Measurements from ENCODE around the gene OR10Z1. TPM values are rescaled to one million over a fixed set of nuclear protein-coding genes. Genes with fewer than 3 reads are reported as not detected.

OR10Z1 gene
- total and polyA plus RNA-seq, 9 of the 15 experiments (the other 6 are each of a cell fraction or from before 2014, with no cell fraction given), result 0.01 to 0.94 (median 0.35) TPM; not detected in 5

DNA sequence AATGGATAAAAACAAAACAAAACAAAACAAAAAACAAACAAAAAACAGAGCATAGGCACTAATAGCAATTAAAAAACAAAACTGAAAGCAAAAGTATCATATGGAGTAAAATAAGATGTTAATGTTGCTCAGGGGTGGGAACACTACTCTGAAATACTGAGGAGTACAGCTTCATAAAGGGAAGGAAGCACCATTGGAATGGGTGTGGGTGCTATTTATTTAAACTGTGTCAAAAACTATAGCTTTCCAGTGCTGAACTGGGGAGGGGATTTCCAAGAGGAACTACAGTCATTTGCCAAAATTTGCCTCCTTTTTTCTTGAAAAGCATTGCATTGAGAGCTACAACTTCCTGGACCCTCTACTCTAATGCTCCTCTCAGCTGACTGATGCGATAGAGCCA is 41.4 kb downstream of the OR10Z1 start (continued):
- TF ChIP-seq, protein P1, sequence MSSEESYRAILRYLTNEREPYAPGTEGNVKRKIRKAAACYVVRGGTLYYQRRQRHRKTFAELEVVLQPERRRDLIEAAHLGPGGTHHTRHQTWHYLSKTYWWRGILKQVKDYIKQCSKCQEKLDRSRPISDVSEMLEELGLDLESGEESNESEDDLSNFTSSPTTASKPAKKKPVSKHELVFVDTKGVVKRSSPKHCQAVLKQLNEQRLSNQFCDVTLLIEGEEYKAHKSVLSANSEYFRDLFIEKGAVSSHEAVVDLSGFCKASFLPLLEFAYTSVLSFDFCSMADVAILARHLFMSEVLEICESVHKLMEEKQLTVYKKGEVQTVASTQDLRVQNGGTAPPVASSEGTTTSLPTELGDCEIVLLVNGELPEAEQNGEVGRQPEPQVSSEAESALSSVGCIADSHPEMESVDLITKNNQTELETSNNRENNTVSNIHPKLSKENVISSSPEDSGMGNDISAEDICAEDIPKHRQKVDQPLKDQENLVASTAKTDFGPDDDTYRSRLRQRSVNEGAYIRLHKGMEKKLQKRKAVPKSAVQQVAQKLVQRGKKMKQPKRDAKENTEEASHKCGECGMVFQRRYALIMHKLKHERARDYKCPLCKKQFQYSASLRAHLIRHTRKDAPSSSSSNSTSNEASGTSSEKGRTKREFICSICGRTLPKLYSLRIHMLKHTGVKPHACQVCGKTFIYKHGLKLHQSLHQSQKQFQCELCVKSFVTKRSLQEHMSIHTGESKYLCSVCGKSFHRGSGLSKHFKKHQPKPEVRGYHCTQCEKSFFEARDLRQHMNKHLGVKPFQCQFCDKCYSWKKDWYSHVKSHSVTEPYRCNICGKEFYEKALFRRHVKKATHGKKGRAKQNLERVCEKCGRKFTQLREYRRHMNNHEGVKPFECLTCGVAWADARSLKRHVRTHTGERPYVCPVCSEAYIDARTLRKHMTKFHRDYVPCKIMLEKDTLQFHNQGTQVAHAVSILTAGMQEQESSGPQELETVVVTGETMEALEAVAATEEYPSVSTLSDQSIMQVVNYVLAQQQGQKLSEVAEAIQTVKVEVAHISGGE (CRISPR knock-in tag; IDR thresholded peaks at IDR 0.05), result no peak
- TF ChIP-seq ETV1 (tag; conservative IDR thresholded peaks at IDR 0.05; ENCODE audit: low read depth), result no peak
- TF ChIP-seq, protein P2, sequence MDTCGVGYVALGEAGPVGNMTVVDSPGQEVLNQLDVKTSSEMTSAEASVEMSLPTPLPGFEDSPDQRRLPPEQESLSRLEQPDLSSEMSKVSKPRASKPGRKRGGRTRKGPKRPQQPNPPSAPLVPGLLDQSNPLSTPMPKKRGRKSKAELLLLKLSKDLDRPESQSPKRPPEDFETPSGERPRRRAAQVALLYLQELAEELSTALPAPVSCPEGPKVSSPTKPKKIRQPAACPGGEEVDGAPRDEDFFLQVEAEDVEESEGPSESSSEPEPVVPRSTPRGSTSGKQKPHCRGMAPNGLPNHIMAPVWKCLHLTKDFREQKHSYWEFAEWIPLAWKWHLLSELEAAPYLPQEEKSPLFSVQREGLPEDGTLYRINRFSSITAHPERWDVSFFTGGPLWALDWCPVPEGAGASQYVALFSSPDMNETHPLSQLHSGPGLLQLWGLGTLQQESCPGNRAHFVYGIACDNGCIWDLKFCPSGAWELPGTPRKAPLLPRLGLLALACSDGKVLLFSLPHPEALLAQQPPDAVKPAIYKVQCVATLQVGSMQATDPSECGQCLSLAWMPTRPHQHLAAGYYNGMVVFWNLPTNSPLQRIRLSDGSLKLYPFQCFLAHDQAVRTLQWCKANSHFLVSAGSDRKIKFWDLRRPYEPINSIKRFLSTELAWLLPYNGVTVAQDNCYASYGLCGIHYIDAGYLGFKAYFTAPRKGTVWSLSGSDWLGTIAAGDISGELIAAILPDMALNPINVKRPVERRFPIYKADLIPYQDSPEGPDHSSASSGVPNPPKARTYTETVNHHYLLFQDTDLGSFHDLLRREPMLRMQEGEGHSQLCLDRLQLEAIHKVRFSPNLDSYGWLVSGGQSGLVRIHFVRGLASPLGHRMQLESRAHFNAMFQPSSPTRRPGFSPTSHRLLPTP (IDR thresholded peaks at IDR 0.05; ENCODE audit: borderline replicate concordance, extremely low read depth, insufficient read length), result no peak
- no peak for TF ChIP-seq CBX8 (IDR thresholded peaks at IDR 0.05; ENCODE audit: borderline replicate concordance, extremely low read depth, low read depth, low read length, poor library complexity, severe bottlenecking)

Measured in K562 (cell line).